ENCODE data around the gene GTPBP1.

DNA sequence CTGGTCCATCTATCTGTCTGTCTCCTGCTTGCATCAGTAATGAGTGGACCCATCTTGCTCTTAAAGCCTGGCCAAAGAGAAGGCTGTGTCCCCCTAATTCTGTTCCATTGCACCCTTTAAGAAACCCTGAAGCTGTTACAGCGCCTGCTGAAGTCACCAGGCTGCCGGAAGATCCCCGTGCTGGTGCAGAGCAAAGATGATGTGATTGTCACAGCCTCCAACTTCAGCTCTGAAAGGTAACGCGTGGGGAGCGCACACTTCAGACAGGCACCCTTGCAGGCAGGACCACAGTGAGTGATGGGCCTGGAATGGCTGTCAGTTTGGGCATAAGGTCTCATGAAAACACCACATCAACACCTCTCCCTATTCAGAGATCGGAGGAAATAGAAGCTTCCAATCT, 18.4 kb downstream of the GTPBP1 start:
- TF ChIP-seq SIN3A (IDR thresholded peaks at IDR 0.05; ENCODE audit: borderline replicate concordance, low read depth, low read length) (no peak), EZH2phosphoT487 (IDR thresholded peaks at IDR 0.05; ENCODE audit: borderline replicate concordance, low read depth) (no peak), EP300 (IDR thresholded peaks at IDR 0.05; ENCODE audit: borderline replicate concordance in 1 of 2, low read depth in 1 of 2, low read length in 1 of 2) (no peak), CTCF (IDR thresholded peaks at IDR 0.05) (no peak), RCOR1 (IDR thresholded peaks at IDR 0.05; ENCODE audit: low read length) (no peak), JUND (IDR thresholded peaks at IDR 0.05) (no peak), REST (IDR thresholded peaks at IDR 0.05; ENCODE audit: low read depth, low read length) (no peak), CHD2 (IDR thresholded peaks at IDR 0.05; ENCODE audit: low read length, partially characterized antibody) (no peak), MEF2A (IDR thresholded peaks at IDR 0.05; ENCODE audit: borderline replicate concordance, low read depth) (no peak), MXI1 (IDR thresholded peaks at IDR 0.05; ENCODE audit: low read depth, low read length) (no peak), FOXM1 (IDR thresholded peaks at IDR 0.05; ENCODE audit: low read depth) (no peak), MAX (IDR thresholded peaks at IDR 0.05; ENCODE audit: low read depth) (no peak)
- TF ChIP-seq, protein P1, sequence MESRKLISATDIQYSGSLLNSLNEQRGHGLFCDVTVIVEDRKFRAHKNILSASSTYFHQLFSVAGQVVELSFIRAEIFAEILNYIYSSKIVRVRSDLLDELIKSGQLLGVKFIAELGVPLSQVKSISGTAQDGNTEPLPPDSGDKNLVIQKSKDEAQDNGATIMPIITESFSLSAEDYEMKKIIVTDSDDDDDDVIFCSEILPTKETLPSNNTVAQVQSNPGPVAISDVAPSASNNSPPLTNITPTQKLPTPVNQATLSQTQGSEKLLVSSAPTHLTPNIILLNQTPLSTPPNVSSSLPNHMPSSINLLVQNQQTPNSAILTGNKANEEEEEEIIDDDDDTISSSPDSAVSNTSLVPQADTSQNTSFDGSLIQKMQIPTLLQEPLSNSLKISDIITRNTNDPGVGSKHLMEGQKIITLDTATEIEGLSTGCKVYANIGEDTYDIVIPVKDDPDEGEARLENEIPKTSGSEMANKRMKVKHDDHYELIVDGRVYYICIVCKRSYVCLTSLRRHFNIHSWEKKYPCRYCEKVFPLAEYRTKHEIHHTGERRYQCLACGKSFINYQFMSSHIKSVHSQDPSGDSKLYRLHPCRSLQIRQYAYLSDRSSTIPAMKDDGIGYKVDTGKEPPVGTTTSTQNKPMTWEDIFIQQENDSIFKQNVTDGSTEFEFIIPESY (IDR thresholded peaks at IDR 0.05; ENCODE audit: borderline replicate concordance, low read depth) = no peak
- TF ChIP-seq, protein P2, sequence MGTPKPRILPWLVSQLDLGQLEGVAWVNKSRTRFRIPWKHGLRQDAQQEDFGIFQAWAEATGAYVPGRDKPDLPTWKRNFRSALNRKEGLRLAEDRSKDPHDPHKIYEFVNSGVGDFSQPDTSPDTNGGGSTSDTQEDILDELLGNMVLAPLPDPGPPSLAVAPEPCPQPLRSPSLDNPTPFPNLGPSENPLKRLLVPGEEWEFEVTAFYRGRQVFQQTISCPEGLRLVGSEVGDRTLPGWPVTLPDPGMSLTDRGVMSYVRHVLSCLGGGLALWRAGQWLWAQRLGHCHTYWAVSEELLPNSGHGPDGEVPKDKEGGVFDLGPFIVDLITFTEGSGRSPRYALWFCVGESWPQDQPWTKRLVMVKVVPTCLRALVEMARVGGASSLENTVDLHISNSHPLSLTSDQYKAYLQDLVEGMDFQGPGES (IDR thresholded peaks at IDR 0.05; ENCODE audit: low read depth, low read length) = no peak
